ENCODE results near the gene SUPT3H. TPM values are rescaled to one million over a fixed set of nuclear protein-coding genes. Genes with fewer than 3 reads are reported as not detected.
"Not testable (repeated sequence)": the region's sequence is repeated elsewhere in the genome, so short reads cannot be mapped to it uniquely, and the experiment has no call there.

The SUPT3H gene
- total RNA-seq, 3 donors from 2014 or later: 3.0 to 8.1 (median 3.5) TPM

DNA sequence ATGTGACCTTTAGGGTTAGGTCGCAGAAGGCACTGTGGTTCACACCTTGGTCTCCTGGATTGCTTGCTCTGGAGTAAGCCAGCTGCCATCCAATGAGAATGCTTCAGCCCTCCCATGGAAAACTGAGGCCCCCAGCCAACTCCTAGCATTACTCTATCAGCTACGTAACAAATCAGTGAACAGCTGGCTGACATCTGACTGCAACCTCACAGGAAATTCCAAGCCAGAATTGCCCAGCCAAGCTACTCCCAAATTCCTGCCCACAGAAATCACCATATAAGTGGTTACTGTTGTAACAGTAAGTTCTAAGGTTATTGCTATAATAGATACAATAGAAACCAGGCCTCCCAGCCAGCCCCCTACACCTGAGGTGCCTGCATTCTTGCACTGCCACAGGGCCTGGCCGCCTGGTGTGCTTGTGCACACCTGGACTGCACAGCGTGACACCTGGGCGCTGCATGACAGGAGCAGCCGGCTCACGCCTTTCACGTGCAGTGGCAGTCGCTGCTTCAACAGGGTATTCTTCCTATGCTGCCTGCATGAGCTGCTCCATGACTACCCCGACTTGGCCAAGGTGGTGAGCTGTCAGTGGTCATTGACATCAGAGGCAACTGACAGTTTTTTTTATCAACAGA is 479.3 kb downstream of the SUPT3H start:
- Histone ChIP-seq H3K36me3 (ENCODE audit: low read depth) (no peaks in the 10 kb centered on the region), H3K4me3 (no peak overlapping the region), H3K4me1 (ENCODE audit: low read depth) (no peaks in the 10 kb centered on the region), H3K9me3 (no peaks in the 10 kb centered on the region)
- intact Hi-C loops (cut with DNase I, micrococcal nuclease): no loop called here
- DNase-seq: no peak
- TF ChIP-seq CTCF (IDR thresholded peaks at IDR 0.05): no peak
- ATAC-seq: no peak

- no peaks in the 10 kb centered on the region for H3K36me3 ChIP-seq (ENCODE audit: low read depth)
- intact Hi-C loops (cut with DNase I, micrococcal nuclease): no loop called here
- H3K4me3 ChIP-seq: no peak overlapping the region
- DNase-seq (no peak), ATAC-seq (no peak)
- H3K4me1 ChIP-seq (ENCODE audit: low read depth): no peaks in the 10 kb centered on the region
- no peak for TF ChIP-seq CTCF (IDR thresholded peaks at IDR 0.05)
- no peaks in the 10 kb centered on the region for H3K9me3 ChIP-seq
Measured at GRCh38 chr6:44897316-44897715, 480.4 kb downstream of the SUPT3H start.

DNA sequence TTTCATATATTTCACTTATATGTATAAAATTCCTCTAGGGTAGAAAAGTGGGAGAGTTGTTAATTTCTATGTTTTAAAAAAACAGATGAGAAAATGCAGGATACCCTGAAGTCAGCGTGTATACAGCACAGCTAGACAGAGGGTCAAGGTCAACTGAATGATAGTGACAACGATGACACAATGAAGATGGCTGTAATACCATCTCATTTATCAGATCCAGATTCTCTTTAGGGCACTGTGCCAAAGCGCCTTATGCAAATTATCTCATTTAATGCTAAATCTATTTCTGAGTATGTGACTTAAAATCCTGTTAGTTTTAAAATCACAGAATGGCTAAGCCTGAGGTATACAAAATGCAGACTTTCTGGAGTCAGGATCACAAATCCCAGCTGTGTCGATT is 481.0 kb downstream of the SUPT3H start:
- intact Hi-C loops (cut with DNase I, micrococcal nuclease): no loop called here
- H3K4me1 ChIP-seq (ENCODE audit: low read depth): no peaks in the 10 kb centered on the region
- no peak overlapping the region for H3K4me3 ChIP-seq
- TF ChIP-seq CTCF (IDR thresholded peaks at IDR 0.05): no peak
- DNase-seq (no peak), ATAC-seq (no peak)
- no peaks in the 10 kb centered on the region for H3K9me3 ChIP-seq
- no peaks in the 10 kb centered on the region for H3K36me3 ChIP-seq (ENCODE audit: low read depth)

DNA sequence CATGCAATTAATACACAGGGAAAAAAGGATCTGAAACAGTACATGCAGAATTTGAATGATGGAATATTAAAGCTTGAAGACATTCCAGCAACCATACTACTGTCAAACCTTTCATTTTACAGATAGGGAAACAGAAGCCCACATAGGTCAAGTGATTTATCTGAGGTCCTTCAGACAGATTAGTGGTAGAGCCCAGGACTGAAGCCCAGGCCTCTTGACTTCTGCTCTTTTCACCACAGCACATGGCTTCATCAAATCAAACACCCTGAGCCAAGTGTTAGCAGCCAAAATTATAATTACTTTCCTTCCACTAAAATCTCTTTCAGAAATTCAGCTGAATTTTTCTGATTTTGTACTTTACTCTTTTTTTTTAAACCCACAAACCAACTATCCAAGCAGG is 485.2 kb downstream of the SUPT3H start:
- DNase-seq: no peak
- intact Hi-C loops (cut with DNase I, micrococcal nuclease): no loop called here
- Histone ChIP-seq H3K4me1 (ENCODE audit: low read depth) (no peaks in the 10 kb centered on the region), H3K9me3 (no peaks in the 10 kb centered on the region), H3K36me3 (ENCODE audit: low read depth) (no peaks in the 10 kb centered on the region), H3K4me3 (no peak overlapping the region)
- no peak for TF ChIP-seq CTCF (IDR thresholded peaks at IDR 0.05)
- no peak for ATAC-seq

- H3K4me1 ChIP-seq (ENCODE audit: low read depth); ATAC-seq; H3K36me3 ChIP-seq (ENCODE audit: low read depth); H3K4me3 ChIP-seq; H3K9me3 ChIP-seq; intact Hi-C loops (cut with DNase I, micrococcal nuclease); DNase-seq: not testable (repeated sequence)
Measured at GRCh38 chr6:44879071-44879470, 498.7 kb downstream of the SUPT3H start.

DNA sequence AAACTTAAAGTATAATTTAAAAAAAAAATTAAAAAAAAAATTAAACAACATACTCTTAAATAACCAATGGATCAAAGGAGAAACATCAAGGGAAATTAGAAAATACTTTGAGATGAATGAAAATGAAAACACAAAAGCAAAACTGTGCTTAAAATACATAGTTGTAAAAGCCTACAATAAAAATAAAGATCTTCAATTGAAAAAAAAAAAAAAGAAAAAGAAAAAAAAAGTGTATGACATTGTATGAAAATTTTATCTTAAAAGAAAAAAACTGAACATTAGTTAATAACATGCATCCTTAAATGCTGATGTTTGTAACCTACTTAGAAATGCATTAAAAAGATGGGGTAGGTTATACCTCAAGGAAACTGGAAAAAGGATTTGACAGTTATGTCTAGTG is 501.1 kb downstream of the SUPT3H start:
- ATAC-seq: not testable (repeated sequence)

More for the DNA sequence above, 501.1 kb downstream of the SUPT3H start:
- H3K9me3 ChIP-seq; H3K4me3 ChIP-seq; intact Hi-C loops (cut with DNase I, micrococcal nuclease); H3K36me3 ChIP-seq (ENCODE audit: low read depth); DNase-seq; H3K4me1 ChIP-seq (ENCODE audit: low read depth): not testable (repeated sequence)

Measured in mucosa of descending colon (tissue), 3 donors.